H9 (cell line): Measurements from ENCODE around the gene PFN4. TPM values are rescaled to one million over a fixed set of nuclear protein-coding genes. Genes with fewer than 3 reads are reported as not detected.

Experiments
- DNase-seq: peaks from one replicate; pipeline ENCODE4 v3.0.0-alpha.2; 2017
- H2AFZ ChIP-seq: one replicate; pipeline ENCODE4 v1.6.1; 2013; ENCODE audit warnings: mild to moderate bottlenecking, low read length, control low read depth, moderate library complexity
- H2AK5ac ChIP-seq: 2 replicates; pipeline ENCODE4 v1.6.1; 2013; ENCODE audit warnings: low read length, control low read depth, mixed read lengths; ENCODE audit not compliant: insufficient read length
- H2BK120ac ChIP-seq: one replicate; pipeline ENCODE4 v1.6.1; 2013; ENCODE audit warnings: low read depth, mild to moderate bottlenecking, low read length, control low read depth, inconsistent platforms; ENCODE audit not compliant: poor library complexity, severe bottlenecking
- H2BK12ac ChIP-seq: 2 replicates; pipeline ENCODE4 v1.6.1; 2013; ENCODE audit warnings: low read length, control low read depth, mixed read lengths, low read depth; ENCODE audit not compliant: insufficient read length
- H2BK15ac ChIP-seq: 2 replicates; pipeline ENCODE4 v1.6.1; 2013; ENCODE audit warnings: low read depth, low read length, control low read depth
- H2BK20ac ChIP-seq: one replicate; pipeline ENCODE4 v1.6.1; 2013; ENCODE audit warnings: low read depth, mild to moderate bottlenecking, low read length, control low read depth, inconsistent platforms; ENCODE audit not compliant: poor library complexity, severe bottlenecking
- H2BK5ac ChIP-seq: 2 replicates; pipeline ENCODE4 v1.6.1; 2013; ENCODE audit warnings: low read length, control low read depth, mixed read lengths; ENCODE audit not compliant: insufficient read length
- H3K14ac ChIP-seq: 2 replicates; pipeline ENCODE4 v1.6.1; 2013; ENCODE audit warnings: low read length, control low read depth; ENCODE audit not compliant: insufficient read depth
- H3K18ac ChIP-seq: 2 replicates; pipeline ENCODE4 v1.6.1; 2013; ENCODE audit warnings: low read depth, mild to moderate bottlenecking, mixed read lengths, low read length, control low read depth; ENCODE audit not compliant: insufficient read length
- H3K23ac ChIP-seq: 2 replicates; pipeline ENCODE4 v1.6.1; 2013; ENCODE audit warnings: low read length, control low read depth, mixed read lengths, low read depth; ENCODE audit not compliant: insufficient read length
- H3K23me2 ChIP-seq: 2 replicates; pipeline ENCODE4 v1.6.1; 2013; ENCODE audit warnings: low read depth, mild to moderate bottlenecking, mixed read lengths, low read length, control low read depth; ENCODE audit not compliant: insufficient read length, poor library complexity, severe bottlenecking
- H3K27ac ChIP-seq: 2 replicates; pipeline ENCODE4 v1.5.1; 2013; ENCODE audit warnings: low read length, control low read depth, mixed read lengths, low read depth; ENCODE audit not compliant: insufficient read length
- H3K27me3 ChIP-seq: 2 replicates; pipeline ENCODE4 v1.6.1; 2013; ENCODE audit warnings: low read length, control low read depth, inconsistent platforms; ENCODE audit not compliant: insufficient read depth
- H3K4ac ChIP-seq: 2 replicates; pipeline ENCODE4 v1.6.1; 2013; ENCODE audit warnings: low read depth, mild to moderate bottlenecking, control low read depth, inconsistent platforms, low read length, moderate library complexity
- H3K4me1 ChIP-seq: 2 replicates; pipeline ENCODE4 v1.6.1; 2013; ENCODE audit warnings: low read length, control low read depth, inconsistent platforms; ENCODE audit not compliant: insufficient read depth
- H3K4me2 ChIP-seq: 2 replicates; pipeline ENCODE4 v1.6.1; 2013; ENCODE audit warnings: low read length, control low read depth, mixed read lengths; ENCODE audit not compliant: insufficient read length, insufficient read depth
- H3K56ac ChIP-seq: 2 replicates; pipeline ENCODE4 v1.6.1; 2013; ENCODE audit warnings: low read depth, mild to moderate bottlenecking, mixed read lengths, low read length, control low read depth; ENCODE audit not compliant: insufficient read length
- H3K79me1 ChIP-seq: 2 replicates; pipeline ENCODE4 v1.6.1; 2013; ENCODE audit warnings: low read depth, mild to moderate bottlenecking, moderate library complexity, low read length, control low read depth, inconsistent platforms; ENCODE audit not compliant: insufficient read depth, poor library complexity, severe bottlenecking
- H3K79me2 ChIP-seq: 2 replicates; pipeline ENCODE4 v1.6.1; 2013; ENCODE audit warnings: low read length, control low read depth, inconsistent platforms; ENCODE audit not compliant: insufficient read depth
- H3K9ac ChIP-seq: 2 replicates; pipeline ENCODE4 v1.6.1; 2013; ENCODE audit warnings: low read length, control low read depth, mixed read lengths; ENCODE audit not compliant: insufficient read length; ENCODE audit errors: extremely low read depth
- H3K9me3 ChIP-seq: one replicate; pipeline ENCODE4 v1.6.1; 2013; ENCODE audit warnings: low read depth, low read length, inconsistent platforms; ENCODE audit not compliant: control insufficient read depth
- H3T11ph ChIP-seq: one replicate; pipeline ENCODE4 v1.6.1; 2013; ENCODE audit warnings: mild to moderate bottlenecking, low read length, control low read depth, inconsistent platforms
- H4K20me1 ChIP-seq: one replicate; pipeline ENCODE4 v1.6.1; 2013; ENCODE audit not compliant: control insufficient read depth, insufficient read length, insufficient read depth
- H4K5ac ChIP-seq: 2 replicates; pipeline ENCODE4 v1.6.1; 2013; ENCODE audit warnings: low read depth, mild to moderate bottlenecking, mixed read lengths, low read length, control low read depth; ENCODE audit not compliant: insufficient read length
- H4K8ac ChIP-seq: replicated peaks from 2 replicates; pipeline ENCODE4 v1.6.1; 2013; ENCODE audit warnings: low read length, control low read depth, mixed read lengths, low read depth; ENCODE audit not compliant: insufficient read length
- H4K91ac ChIP-seq: 2 replicates; pipeline ENCODE4 v1.6.1; 2013; ENCODE audit warnings: low read depth, mild to moderate bottlenecking, moderate library complexity, mixed read lengths, low read length, control low read depth; ENCODE audit not compliant: insufficient read length
- H3K27ac Mint-ChIP-seq, 3 experiments: 2 replicates in 2 of 3; 3 replicates in 1 of 3; pipeline ENCODE4 v1.8.0; 2020 to 2021; ENCODE audit warnings: mixed read lengths in 3 of 3, mild to moderate bottlenecking in 1 of 3, moderate library complexity in 1 of 3
- H3K27me3 Mint-ChIP-seq: 2 replicates; pipeline ENCODE4 v1.8.0; 2021; ENCODE audit warnings: low read depth, mild to moderate bottlenecking, moderate library complexity, mixed read lengths
- H3K36me3 Mint-ChIP-seq, 3 experiments: 2 replicates in 2 of 3; 3 replicates in 1 of 3; pipeline ENCODE4 v1.8.0; 2020 to 2021; ENCODE audit warnings: low read depth in 3 of 3, mixed read lengths in 3 of 3; ENCODE audit not compliant: insufficient read depth in 1 of 3
- H3K4me1 Mint-ChIP-seq, 2 experiments: 2 replicates each; pipeline ENCODE4 v1.8.0; 2020; ENCODE audit warnings: mixed read lengths in 2 of 2
- H3K4me3 Mint-ChIP-seq, 2 experiments: 2 replicates in 1 of 2; 3 replicates in 1 of 2; pipeline ENCODE4 v1.8.0; 2020 to 2021; ENCODE audit warnings: mild to moderate bottlenecking in 2 of 2, mixed read lengths in 2 of 2, moderate library complexity in 1 of 2
- H3K9me3 Mint-ChIP-seq, 2 experiments: 2 replicates in 1 of 2; 3 replicates in 1 of 2; pipeline ENCODE4 v1.8.0; 2020; ENCODE audit warnings: mild to moderate bottlenecking in 2 of 2, mixed read lengths in 2 of 2, moderate library complexity in 1 of 2
- CTCF ChIP-seq: fragments of 200-600 bp; sonication (generic); conservative IDR thresholded peaks from 3 replicates; pipeline ENCODE4 v1.8.0; 2021; ENCODE audit warnings: antibody characterized with exemption, mild to moderate bottlenecking
- WGBS: extraction: QIAGEN DNeasy Blood & Tissue Kit; methylation state at CpG from one replicate; pipeline ENCODE4 v1.1.7; 2013; ENCODE audit warnings: missing lambda C conversion rate, low lambda C conversion rate, mixed read lengths; ENCODE audit not compliant: insufficient read length; ENCODE audit errors: extremely low coverage; 5-methylcytosine and 5-hydroxymethylcytosine counted together
- total RNA-seq: library from RNA; stranded (reverse); gene quantifications from 2 replicates; pipeline ENCODE4 v1.2.1, GENCODE V29; 2021

The PFN4 gene
- total RNA-seq, 1 experiment from 2014 or later, result not detected

- Mint-ChIP-seq H3K27ac (no peak overlapping the region), H3K36me3 (peaks cover 0 to 5% (median 0%) of the 10 kb centered on the region in 3 experiments; a peak in 3 of 7 replicates), H3K4me1 (peaks cover 0 to 3% of the 10 kb centered on the region in 2 experiments; a peak in 2 of 4 replicates), H3K27me3 (no peaks in the 10 kb centered on the region), H3K9me3 (peaks cover 8 to 14% of the 10 kb centered on the region in 2 experiments; a peak in 4 of 5 replicates), H3K4me3 (no peak overlapping the region)
- Histone ChIP-seq H4K8ac (no peak overlapping the region), H3K4me1 (no peaks in the 10 kb centered on the region), H2BK15ac (no peak overlapping the region), H3K79me2 (no peaks in the 10 kb centered on the region), H3K18ac (no peak overlapping the region), H2BK120ac (no peak overlapping the region), H3K4ac (no peak overlapping the region), H2AFZ (no peak overlapping the region), H3K23me2 (no peaks in the 10 kb centered on the region), H4K5ac (no peak overlapping the region), H2BK20ac (no peak overlapping the region), H3K9ac (no peak overlapping the region), H2AK5ac (no peak overlapping the region), H3K23ac (no peak overlapping the region), H2BK12ac (no peak overlapping the region), H3K4me2 (no peak overlapping the region), H4K20me1 (no peaks in the 10 kb centered on the region), H4K91ac (no peak overlapping the region), H3K9me3 (no peaks in the 10 kb centered on the region), H3T11ph (no peak overlapping the region), H2BK5ac (no peak overlapping the region), H3K27ac (no peak overlapping the region), H3K27me3 (no peaks in the 10 kb centered on the region), H3K14ac (no peak overlapping the region), H3K79me1 (no peaks in the 10 kb centered on the region), H3K56ac (no peak overlapping the region)
- no peak for TF ChIP-seq CTCF
- WGBS, result no CpG with 5 or more reads among the region's 4 CpGs
- no peak for DNase-seq
These were observed 36.6 kb upstream of the PFN4 start for GRCh38 chr2:24159708-24160107.
